GM12891 (cell line): ENCODE results near the gene FZR1.
"Not testable (repeated sequence)": the region's sequence is repeated elsewhere in the genome, so short reads cannot be mapped to it uniquely, and the experiment has no call there.

ENCODE experiments used
- DNase-seq: peaks from one replicate; pipeline ENCODE4 v3.0.0; 2011; ENCODE audit warnings: low spot score; ENCODE audit not compliant: insufficient read length
- FAIRE-seq: peaks from 2 replicates; lab custom pipeline; 2011; peaks lifted over from hg19 to GRCh38; lab: Jason Lieb, UNC
- PAX5 ChIP-seq: IDR thresholded peaks from 2 replicates; pipeline ENCODE4 v1.6.1; 2011; ENCODE audit warnings: low read length, moderate library complexity, mild to moderate bottlenecking; ENCODE audit not compliant: insufficient read depth, severe bottlenecking
- POLR2A ChIP-seq: IDR thresholded peaks from 2 replicates; pipeline ENCODE4 v1.6.1; 2011; ENCODE audit warnings: low read depth, low read length, control low read depth
- POLR2AphosphoS5 ChIP-seq: IDR thresholded peaks from 2 replicates; pipeline ENCODE4 v1.6.1; 2011; ENCODE audit warnings: low read depth, low read length, control low read depth
- POU2F2 ChIP-seq: IDR thresholded peaks from 2 replicates; pipeline ENCODE4 v1.6.1; 2011; ENCODE audit warnings: low read depth, mild to moderate bottlenecking, control low read depth, low read length, moderate library complexity
- SPI1 ChIP-seq: IDR thresholded peaks from 2 replicates; pipeline ENCODE4 v1.6.1; 2011; ENCODE audit warnings: low read depth, low read length, control low read depth
- TAF1 ChIP-seq: IDR thresholded peaks from 2 replicates; pipeline ENCODE4 v1.6.1; 2011; ENCODE audit warnings: low read depth, low read length, control low read depth

FZR1 gene

DNA sequence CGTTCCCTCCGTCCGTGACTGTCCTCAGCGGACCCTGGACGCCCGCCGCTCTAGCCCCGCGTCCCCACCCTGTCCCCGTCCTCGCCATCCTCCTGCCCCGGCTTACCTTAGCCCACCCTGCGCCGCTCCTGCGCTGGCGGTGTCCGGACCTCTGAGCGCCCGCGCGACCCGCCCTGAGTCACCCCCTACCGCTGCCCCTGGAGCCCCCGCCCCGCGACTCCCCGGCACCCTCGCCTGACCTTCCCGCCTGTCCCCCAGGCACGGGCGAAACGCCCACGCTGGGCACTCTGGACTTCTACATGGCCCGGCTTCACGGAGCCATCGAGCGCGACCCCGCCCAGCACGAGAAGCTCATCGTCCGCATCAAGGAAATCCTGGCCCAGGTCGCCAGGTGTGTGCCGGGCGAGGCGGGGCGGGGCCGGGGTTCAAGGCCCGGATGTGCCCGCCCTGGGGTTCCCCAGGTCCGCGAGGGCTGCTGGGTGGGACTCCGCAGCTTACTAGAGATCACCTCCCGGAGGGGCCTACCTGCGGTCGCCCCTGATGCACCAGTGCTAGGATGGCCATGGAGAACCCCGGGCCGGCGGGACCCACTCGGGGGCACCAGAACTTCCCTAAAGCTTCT, 71.7 kb downstream of the FZR1 start:
- TF ChIP-seq SPI1 (no peak), POLR2AphosphoS5 (no peak), POU2F2 (no peak), POLR2A (no peak), PAX5 (no peak), TAF1 (no peak)
- DNase-seq (no peak), FAIRE-seq (no peak)

DNA sequence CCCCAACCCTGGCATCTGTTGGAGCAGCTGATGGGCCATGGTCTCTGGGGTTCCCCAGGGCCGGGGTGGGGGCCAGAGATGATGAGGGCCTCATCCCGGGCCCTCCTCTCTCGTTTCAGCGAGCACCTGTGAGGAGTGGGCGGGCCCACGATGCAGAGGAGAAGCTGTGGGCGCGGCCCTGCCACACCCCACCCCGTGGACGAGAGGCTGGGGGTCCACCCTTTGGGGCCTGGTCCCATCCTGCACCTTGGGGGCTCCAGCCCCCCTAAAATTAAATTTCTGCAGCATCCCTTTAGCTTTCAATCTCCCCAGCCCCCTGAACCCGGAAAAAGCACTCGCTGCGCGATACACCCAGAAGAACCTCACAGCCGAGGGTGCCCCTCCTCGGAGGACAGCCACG, 72.3 kb downstream of the FZR1 start:
- DNase-seq (no peak), FAIRE-seq (no peak)
- TF ChIP-seq POU2F2 (no peak), TAF1 (no peak)

DNA sequence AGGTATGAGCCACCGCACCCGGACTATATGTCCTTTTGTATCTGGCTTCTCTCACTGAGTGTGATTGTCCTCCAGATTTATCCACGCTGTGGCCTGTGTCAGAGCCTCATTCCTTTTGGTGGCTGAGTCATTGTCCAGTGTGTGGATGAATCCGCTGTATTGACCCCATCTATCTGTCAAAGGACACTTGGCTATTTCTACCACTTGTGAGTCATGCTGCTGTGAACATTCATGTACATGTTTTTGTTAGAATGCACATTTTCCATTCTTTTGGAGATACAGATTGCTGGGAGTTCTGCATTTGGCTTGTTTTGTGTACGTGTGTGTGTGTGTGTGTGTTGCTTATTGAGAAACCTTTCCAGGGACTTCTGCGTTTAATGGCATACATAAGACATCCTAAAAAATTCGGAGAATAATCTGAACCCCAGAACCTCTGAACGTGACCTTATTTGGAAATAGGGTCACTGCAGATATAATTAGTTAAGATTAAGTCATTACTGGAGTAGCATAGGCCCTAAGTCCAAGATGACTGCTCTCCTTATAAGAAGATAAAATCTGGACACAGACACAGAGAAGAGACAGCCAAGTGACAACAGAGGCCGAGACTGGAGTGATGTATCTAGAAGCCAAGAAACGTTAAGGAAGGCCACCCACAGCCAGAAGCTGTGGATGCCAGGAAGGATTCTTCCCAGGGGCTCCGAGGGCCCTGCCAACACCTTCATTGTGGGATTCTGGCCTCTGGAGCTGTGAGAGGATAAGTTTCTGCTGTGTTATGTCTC, 74.2 kb downstream of the FZR1 start:
- FAIRE-seq (no peak), DNase-seq (no peak)
- no peak for TF ChIP-seq TAF1
- no peak for TF ChIP-seq PAX5
- no peak for TF ChIP-seq POU2F2
- no peak for TF ChIP-seq POLR2A
- no peak for TF ChIP-seq POLR2AphosphoS5
- TF ChIP-seq SPI1, result no peak

DNA sequence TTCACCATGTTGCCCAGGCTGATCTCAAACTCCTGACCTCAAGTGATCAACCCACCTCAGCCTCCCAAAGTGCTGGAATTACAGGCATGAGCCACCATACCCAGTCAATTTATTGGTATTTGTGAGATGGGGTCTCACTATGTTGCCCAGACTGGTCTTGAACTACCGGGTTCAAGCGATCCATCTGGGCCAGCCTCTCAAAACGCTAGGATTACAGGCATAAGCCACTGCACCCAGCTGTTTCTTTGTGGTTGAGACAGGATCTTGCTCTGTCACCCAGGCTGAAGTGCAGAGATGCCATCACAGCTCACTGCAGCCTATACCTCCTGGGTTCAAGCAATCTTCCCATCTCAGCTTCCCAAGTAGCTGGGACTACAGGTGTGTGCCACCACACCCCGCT, 75.7 kb downstream of the FZR1 start:
- FAIRE-seq, DNase-seq: not testable (repeated sequence)

DNA sequence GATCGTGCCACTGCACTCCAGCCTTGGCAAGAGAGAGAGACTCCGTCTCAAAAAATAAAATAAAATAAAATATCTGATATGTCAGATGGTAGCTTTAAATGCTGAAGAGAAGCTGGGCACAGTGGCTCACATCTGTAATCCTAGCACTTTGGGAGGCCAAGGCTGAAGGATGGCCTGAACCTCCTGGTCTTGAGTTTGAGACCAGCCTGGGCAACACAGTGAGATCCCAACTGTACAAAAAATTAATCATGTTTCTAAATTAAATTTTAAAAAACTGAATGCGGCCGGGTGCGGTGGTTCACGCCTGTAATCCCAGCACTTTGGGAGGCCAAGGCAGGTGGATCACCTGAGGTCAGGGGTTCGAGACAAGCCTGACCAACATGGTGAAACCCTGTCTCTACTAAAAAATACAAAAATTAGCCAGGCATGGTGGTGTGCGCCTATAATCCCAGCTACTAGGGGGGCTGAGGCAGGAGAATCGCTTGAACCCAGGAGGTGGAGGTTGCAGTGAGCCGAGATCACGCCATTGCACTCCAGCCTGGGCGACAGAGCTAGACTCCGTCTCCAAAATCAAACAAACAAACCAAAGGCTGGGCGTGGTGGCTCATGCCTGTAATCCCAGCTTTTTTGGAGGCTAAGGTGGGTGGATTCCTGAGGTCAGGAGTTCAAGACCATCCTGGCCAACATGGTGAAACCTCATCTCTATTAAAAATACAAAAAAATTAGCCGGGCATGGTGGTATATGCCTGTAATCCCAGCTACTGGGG, 78.1 kb downstream of the FZR1 start:
- FAIRE-seq, result not testable (repeated sequence)

DNA sequence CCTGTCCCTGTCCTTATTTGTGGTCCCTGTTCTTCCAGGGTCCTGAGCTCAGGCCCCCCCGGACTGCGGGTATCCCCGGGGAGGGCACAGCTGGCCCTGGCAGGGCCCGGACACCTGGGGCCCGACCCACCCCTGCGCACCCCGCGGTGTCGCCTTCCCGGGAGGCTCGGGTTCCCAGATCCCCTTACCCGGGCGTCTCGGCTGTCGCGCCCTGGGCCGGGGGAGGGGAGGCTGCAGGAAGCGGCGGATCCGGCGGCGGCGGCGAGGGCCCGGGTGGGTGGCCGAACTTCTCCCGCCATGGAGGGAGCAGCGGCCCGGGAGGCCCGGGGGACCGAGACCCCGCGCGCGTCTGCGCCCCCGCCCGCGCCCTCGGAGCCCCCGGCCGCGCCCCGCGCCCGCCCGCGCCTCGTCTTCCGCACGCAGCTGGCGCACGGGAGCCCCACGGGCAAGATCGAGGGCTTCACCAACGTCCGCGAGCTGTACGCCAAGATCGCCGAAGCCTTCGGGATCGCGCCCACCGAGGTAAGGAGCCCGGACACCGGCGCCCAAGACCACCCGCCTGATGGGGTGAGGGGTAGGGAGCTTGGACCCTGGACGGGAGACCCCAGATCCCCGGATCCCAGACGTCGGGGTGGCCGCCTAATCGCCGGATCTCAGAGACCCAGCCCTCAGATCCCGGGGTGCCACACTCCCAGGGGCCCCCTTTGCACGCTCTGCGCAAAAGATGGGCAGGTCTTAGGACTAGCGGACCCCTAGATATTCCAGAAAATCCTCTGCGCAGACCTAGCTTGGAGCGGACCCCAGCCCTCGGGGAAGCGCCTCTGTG, 79.4 kb downstream of the FZR1 start, which contains the start of gene GIPC3:
Gene GIPC3, plus strand, starts transcription at position 178 of the 826 bp plus-strand sequence. Its CDS starts 120 bp downstream, at position 298.
- DNase-seq (no peak), FAIRE-seq (no peak)
- TF ChIP-seq TAF1, result no peak
- no peak for TF ChIP-seq PAX5
- no peak for TF ChIP-seq SPI1
- TF ChIP-seq POLR2AphosphoS5, result no peak
- TF ChIP-seq POLR2A, result no peak
- TF ChIP-seq POU2F2, result no peak

More for the DNA sequence above, 78.1 kb downstream of the FZR1 start:
- not testable (repeated sequence) for DNase-seq

DNA sequence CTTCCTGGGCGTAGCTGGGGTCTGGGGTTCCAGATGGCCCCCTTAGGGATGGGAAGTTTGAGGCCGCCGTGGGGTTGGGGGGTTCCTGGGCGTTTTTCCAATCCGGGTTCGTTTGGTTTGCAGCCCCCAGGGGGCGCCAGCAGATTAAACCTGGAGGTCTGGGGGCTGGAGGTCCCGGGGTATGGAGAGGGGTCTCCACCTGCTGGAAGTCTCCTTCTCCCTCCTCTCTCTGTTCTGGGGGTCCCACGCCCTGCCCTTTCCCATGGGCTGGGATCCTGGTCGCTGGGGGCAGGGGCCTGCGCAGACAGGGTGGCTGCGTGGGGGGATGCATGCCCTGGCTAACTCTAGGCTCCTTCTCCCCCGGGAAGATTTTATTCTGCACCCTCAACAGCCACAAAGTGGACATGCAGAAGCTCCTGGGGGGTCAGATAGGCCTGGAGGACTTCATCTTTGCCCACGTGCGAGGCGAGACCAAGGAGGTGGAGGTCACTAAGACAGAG, 80.1 kb downstream of the FZR1 start:
- no peak for DNase-seq
- no peak for TF ChIP-seq PAX5
- TF ChIP-seq SPI1, result no peak
- no peak for TF ChIP-seq POLR2AphosphoS5
- no peak for FAIRE-seq

DNA sequence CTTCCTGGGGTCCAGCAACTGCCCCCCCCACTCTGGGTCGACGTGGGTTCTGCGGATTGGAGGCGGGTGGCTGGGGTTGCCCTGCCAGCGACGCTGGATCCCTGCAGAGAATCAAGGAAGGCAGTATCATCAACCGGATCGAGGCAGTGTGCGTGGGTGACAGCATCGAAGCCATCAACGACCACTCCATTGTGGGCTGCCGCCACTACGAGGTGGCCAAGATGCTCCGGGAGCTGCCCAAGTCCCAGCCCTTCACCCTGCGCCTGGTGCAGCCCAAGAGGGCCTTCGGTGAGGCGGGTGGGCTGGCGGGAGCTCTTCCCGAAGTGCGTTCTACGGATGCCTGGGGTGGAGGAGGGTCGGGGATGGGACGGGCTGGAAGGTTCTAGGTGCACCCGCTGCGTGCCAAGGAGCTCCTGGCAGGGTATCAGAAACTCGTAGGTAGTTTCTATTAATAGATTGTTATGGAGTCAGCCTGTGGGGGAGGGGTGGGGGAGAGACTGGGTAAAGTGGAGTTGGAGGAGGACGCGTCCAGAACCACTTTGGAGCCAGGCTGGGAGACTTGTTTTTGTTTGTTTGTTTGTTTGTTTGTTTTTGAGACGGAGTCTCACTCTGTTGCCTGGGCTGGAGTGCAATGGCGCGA, 80.7 kb downstream of the FZR1 start:
- FAIRE-seq, result no peak
- TF ChIP-seq POLR2AphosphoS5, result no peak
- TF ChIP-seq POLR2A, result no peak
- TF ChIP-seq SPI1, result no peak
- TF ChIP-seq POU2F2, result no peak
- TF ChIP-seq PAX5, result no peak
- TF ChIP-seq TAF1, result no peak
- DNase-seq, result no peak
